Tibial artery (tissue), 4 donors: Measurements from ENCODE around the gene SEC24B.

Source experiments
- DNase-seq, 2 donors: peaks; one replicate each; pipeline ENCODE4 v3.0.0-alpha.2; 2019
- H3K27ac ChIP-seq, 2 donors: fragments of 200-600 bp; sonication (generic) in 1 of 2; 1 replicate in 1 of 2; 2 replicates in 1 of 2; pipeline ENCODE4 v1.5.1; 2018 to 2019; ENCODE audit warnings: mild to moderate bottlenecking in 1 of 2
- H3K27me3 ChIP-seq, 2 donors: fragments of 200-600 bp; sonication (generic) in 1 of 2; one replicate each; pipeline versions ENCODE4 v1.5.1 to v1.6.0; 2016 to 2019
- H3K36me3 ChIP-seq, 3 donors: fragments of 200-600 bp; sonication (generic) in 2 of 3; one replicate each; pipeline ENCODE4 v1.5.1; 2016 to 2019; ENCODE audit warnings: mild to moderate bottlenecking in 2 of 3
- H3K4me1 ChIP-seq, 4 donors: fragments of 200-600 bp; sonication (generic) in 2 of 4; 1 replicate in 3 of 4; 2 replicates in 1 of 4; pipeline ENCODE4 v1.5.1; 2016 to 2019
- H3K4me3 ChIP-seq, 2 donors: fragments of 200-600 bp; sonication (generic) in 1 of 2; 1 replicate in 1 of 2; 2 replicates in 1 of 2; pipeline ENCODE4 v1.5.1; 2018 to 2019; ENCODE audit warnings: mild to moderate bottlenecking in 2 of 2
- H3K9me3 ChIP-seq, 3 donors: fragments of 200-600 bp; sonication (generic) in 1 of 3; one replicate each; pipeline ENCODE4 v1.5.1; 2016 to 2019
- intact Hi-C: fragments of 100-400 bp; cut with DNase I; formaldehyde crosslinking; loops from one replicate; pipeline ENCODE4 v1.15.0; 2023; ENCODE audit warnings: low total_unique reads
- TF ChIP-seq, protein P1 (sequence below), 2 experiments: fragments of 200-600 bp in 1 of 2; fragments of 450-650 bp in 1 of 2; IDR thresholded peaks; one replicate each; pipeline ENCODE4 v1.5.1; 2017 to 2019; ENCODE audit warnings: antibody characterized with exemption in 2 of 2, mild to moderate bottlenecking in 1 of 2, moderate library complexity in 1 of 2

Gene SEC24B

GRCh38 chr4:109410226-109410625 lies 23.4 kb upstream of the SEC24B start:
- no peaks in the 10 kb centered on the region for H3K9me3 ChIP-seq
- no peak overlapping the region for H3K4me3 ChIP-seq
- H3K36me3 ChIP-seq, result no peaks in the 10 kb centered on the region
- TF ChIP-seq, protein P1, sequence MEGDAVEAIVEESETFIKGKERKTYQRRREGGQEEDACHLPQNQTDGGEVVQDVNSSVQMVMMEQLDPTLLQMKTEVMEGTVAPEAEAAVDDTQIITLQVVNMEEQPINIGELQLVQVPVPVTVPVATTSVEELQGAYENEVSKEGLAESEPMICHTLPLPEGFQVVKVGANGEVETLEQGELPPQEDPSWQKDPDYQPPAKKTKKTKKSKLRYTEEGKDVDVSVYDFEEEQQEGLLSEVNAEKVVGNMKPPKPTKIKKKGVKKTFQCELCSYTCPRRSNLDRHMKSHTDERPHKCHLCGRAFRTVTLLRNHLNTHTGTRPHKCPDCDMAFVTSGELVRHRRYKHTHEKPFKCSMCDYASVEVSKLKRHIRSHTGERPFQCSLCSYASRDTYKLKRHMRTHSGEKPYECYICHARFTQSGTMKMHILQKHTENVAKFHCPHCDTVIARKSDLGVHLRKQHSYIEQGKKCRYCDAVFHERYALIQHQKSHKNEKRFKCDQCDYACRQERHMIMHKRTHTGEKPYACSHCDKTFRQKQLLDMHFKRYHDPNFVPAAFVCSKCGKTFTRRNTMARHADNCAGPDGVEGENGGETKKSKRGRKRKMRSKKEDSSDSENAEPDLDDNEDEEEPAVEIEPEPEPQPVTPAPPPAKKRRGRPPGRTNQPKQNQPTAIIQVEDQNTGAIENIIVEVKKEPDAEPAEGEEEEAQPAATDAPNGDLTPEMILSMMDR (IDR thresholded peaks at IDR 0.05), result no peak
- intact Hi-C loops, result no loop called here
- H3K27ac ChIP-seq, result no peak overlapping the region
- DNase-seq, result no peak
- no peaks in the 10 kb centered on the region for H3K27me3 ChIP-seq
- no peaks in the 10 kb centered on the region for H3K4me1 ChIP-seq

GRCh38 chr4:109410776-109411175 lies 22.8 kb upstream of the SEC24B start:
- intact Hi-C loops, result no loop called here
- Histone ChIP-seq H3K4me3 (no peak overlapping the region), H3K27ac (no peak overlapping the region), H3K4me1 (no peaks in the 10 kb centered on the region), H3K27me3 (no peaks in the 10 kb centered on the region), H3K36me3 (no peaks in the 10 kb centered on the region), H3K9me3 (no peaks in the 10 kb centered on the region)
- no peak for DNase-seq
- TF ChIP-seq, protein P1 (IDR thresholded peaks at IDR 0.05), result no peak

DNA sequence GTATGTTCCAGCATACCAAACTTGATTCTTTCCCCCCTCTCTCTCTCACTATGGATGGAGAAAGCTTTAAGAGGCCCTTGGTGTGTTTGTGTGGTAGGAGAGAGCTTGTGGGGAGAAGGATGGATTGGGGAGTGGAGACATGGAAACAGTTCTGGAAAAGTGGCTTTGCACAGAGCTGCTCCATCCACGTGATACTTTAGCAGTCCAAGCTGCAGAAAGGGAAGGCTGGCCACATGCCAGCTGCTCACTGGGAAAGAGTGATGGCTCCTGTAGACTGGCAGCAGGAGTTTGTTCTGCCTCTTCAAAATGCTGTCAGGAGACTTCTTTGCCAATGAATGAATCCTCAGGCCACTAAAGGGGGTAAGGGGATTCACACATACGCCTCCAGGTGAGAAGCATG lies 21.7 kb upstream of the SEC24B start:
- no peak for DNase-seq
- intact Hi-C loops, result no loop called here

GRCh38 chr4:109412776-109413175 lies 20.8 kb upstream of the SEC24B start:
- H3K4me3 ChIP-seq, result no peak overlapping the region
- no peaks in the 10 kb centered on the region for H3K36me3 ChIP-seq
- no peaks in the 10 kb centered on the region for H3K27me3 ChIP-seq
- DNase-seq, result no peak
- no peaks in the 10 kb centered on the region for H3K4me1 ChIP-seq
- TF ChIP-seq, protein P1 (IDR thresholded peaks at IDR 0.05), result no peak
- intact Hi-C loops, result no loop called here
- H3K27ac ChIP-seq, result no peak overlapping the region
- H3K9me3 ChIP-seq, result no peaks in the 10 kb centered on the region

More for the DNA sequence above, 21.7 kb upstream of the SEC24B start:
- no peaks in the 10 kb centered on the region for H3K9me3 ChIP-seq
- no peaks in the 10 kb centered on the region for H3K27me3 ChIP-seq
- H3K4me1 ChIP-seq, result no peaks in the 10 kb centered on the region
- H3K27ac ChIP-seq, result no peak overlapping the region
- TF ChIP-seq, protein P1 (IDR thresholded peaks at IDR 0.05), result no peak
- H3K4me3 ChIP-seq, result no peak overlapping the region
- no peaks in the 10 kb centered on the region for H3K36me3 ChIP-seq

DNA sequence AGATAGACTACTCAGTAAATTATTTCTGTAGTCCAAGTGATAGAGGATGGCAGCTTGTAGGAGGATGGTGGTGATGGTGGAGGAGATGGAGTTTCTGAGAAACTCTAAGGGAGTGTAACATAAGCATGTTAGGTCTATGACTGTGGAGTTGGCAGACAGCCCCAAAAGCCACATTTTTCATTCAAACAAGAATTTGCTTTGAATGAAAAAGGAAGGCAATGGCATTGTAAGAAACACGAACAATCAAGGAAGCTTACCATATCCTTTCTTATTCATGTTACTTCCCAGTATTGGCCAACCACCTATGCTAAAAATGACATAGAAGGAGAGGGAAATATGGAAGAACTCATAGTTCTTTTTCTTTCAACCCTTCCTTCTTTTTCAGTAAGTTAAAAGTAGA lies 18.7 kb upstream of the SEC24B start:
- intact Hi-C loops, result no loop called here
- TF ChIP-seq, protein P1 (IDR thresholded peaks at IDR 0.05), result no peak

GRCh38 chr4:109418588-109418987 lies 15.0 kb upstream of the SEC24B start:
- H3K27me3 ChIP-seq, result no peaks in the 10 kb centered on the region
- DNase-seq, result no peak
- no peaks in the 10 kb centered on the region for H3K36me3 ChIP-seq
- no peaks in the 10 kb centered on the region for H3K9me3 ChIP-seq
- peaks cover 0 to 4% (median 0%) of the 10 kb centered on the region in 4 donors for H3K4me1 ChIP-seq
- no peak overlapping the region for H3K27ac ChIP-seq
- TF ChIP-seq, protein P1 (IDR thresholded peaks at IDR 0.05), result no peak
- no peak overlapping the region for H3K4me3 ChIP-seq
- intact Hi-C loops, result no loop called here

More for the DNA sequence above, 18.7 kb upstream of the SEC24B start:
- Histone ChIP-seq H3K9me3 (no peaks in the 10 kb centered on the region), H3K36me3 (no peaks in the 10 kb centered on the region), H3K4me1 (no peaks in the 10 kb centered on the region), H3K27ac (no peak overlapping the region), H3K4me3 (no peak overlapping the region), H3K27me3 (no peaks in the 10 kb centered on the region)
- DNase-seq, result no peak
